H9 (cell line): ENCODE data around the gene KIF26B. TPM values are rescaled to one million over a fixed set of nuclear protein-coding genes. Genes with fewer than 3 reads are reported as not detected.

Experiments used
- DNase-seq: peaks from one replicate; pipeline ENCODE4 v3.0.0-alpha.2; 2017
- H2AFZ ChIP-seq: one replicate; pipeline ENCODE4 v1.6.1; 2013; ENCODE audit warnings: mild to moderate bottlenecking, low read length, control low read depth, moderate library complexity
- H2AK5ac ChIP-seq: 2 replicates; pipeline ENCODE4 v1.6.1; 2013; ENCODE audit warnings: low read length, control low read depth, mixed read lengths; ENCODE audit not compliant: insufficient read length
- H2BK120ac ChIP-seq: one replicate; pipeline ENCODE4 v1.6.1; 2013; ENCODE audit warnings: low read depth, mild to moderate bottlenecking, low read length, control low read depth, inconsistent platforms; ENCODE audit not compliant: poor library complexity, severe bottlenecking
- H2BK12ac ChIP-seq: 2 replicates; pipeline ENCODE4 v1.6.1; 2013; ENCODE audit warnings: low read length, control low read depth, mixed read lengths, low read depth; ENCODE audit not compliant: insufficient read length
- H2BK15ac ChIP-seq: 2 replicates; pipeline ENCODE4 v1.6.1; 2013; ENCODE audit warnings: low read depth, low read length, control low read depth
- H2BK20ac ChIP-seq: one replicate; pipeline ENCODE4 v1.6.1; 2013; ENCODE audit warnings: low read depth, mild to moderate bottlenecking, low read length, control low read depth, inconsistent platforms; ENCODE audit not compliant: poor library complexity, severe bottlenecking
- H2BK5ac ChIP-seq: 2 replicates; pipeline ENCODE4 v1.6.1; 2013; ENCODE audit warnings: low read length, control low read depth, mixed read lengths; ENCODE audit not compliant: insufficient read length
- H3K14ac ChIP-seq: 2 replicates; pipeline ENCODE4 v1.6.1; 2013; ENCODE audit warnings: low read length, control low read depth; ENCODE audit not compliant: insufficient read depth
- H3K18ac ChIP-seq: 2 replicates; pipeline ENCODE4 v1.6.1; 2013; ENCODE audit warnings: low read depth, mild to moderate bottlenecking, mixed read lengths, low read length, control low read depth; ENCODE audit not compliant: insufficient read length
- H3K23ac ChIP-seq: 2 replicates; pipeline ENCODE4 v1.6.1; 2013; ENCODE audit warnings: low read length, control low read depth, mixed read lengths, low read depth; ENCODE audit not compliant: insufficient read length
- H3K23me2 ChIP-seq: 2 replicates; pipeline ENCODE4 v1.6.1; 2013; ENCODE audit warnings: low read depth, mild to moderate bottlenecking, mixed read lengths, low read length, control low read depth; ENCODE audit not compliant: insufficient read length, poor library complexity, severe bottlenecking
- H3K27ac ChIP-seq: 2 replicates; pipeline ENCODE4 v1.5.1; 2013; ENCODE audit warnings: low read length, control low read depth, mixed read lengths, low read depth; ENCODE audit not compliant: insufficient read length
- H3K27me3 ChIP-seq: 2 replicates; pipeline ENCODE4 v1.6.1; 2013; ENCODE audit warnings: low read length, control low read depth, inconsistent platforms; ENCODE audit not compliant: insufficient read depth
- H3K4ac ChIP-seq: 2 replicates; pipeline ENCODE4 v1.6.1; 2013; ENCODE audit warnings: low read depth, mild to moderate bottlenecking, control low read depth, inconsistent platforms, low read length, moderate library complexity
- H3K4me1 ChIP-seq: 2 replicates; pipeline ENCODE4 v1.6.1; 2013; ENCODE audit warnings: low read length, control low read depth, inconsistent platforms; ENCODE audit not compliant: insufficient read depth
- H3K4me2 ChIP-seq: 2 replicates; pipeline ENCODE4 v1.6.1; 2013; ENCODE audit warnings: low read length, control low read depth, mixed read lengths; ENCODE audit not compliant: insufficient read length, insufficient read depth
- H3K56ac ChIP-seq: 2 replicates; pipeline ENCODE4 v1.6.1; 2013; ENCODE audit warnings: low read depth, mild to moderate bottlenecking, mixed read lengths, low read length, control low read depth; ENCODE audit not compliant: insufficient read length
- H3K79me1 ChIP-seq: 2 replicates; pipeline ENCODE4 v1.6.1; 2013; ENCODE audit warnings: low read depth, mild to moderate bottlenecking, moderate library complexity, low read length, control low read depth, inconsistent platforms; ENCODE audit not compliant: insufficient read depth, poor library complexity, severe bottlenecking
- H3K79me2 ChIP-seq: 2 replicates; pipeline ENCODE4 v1.6.1; 2013; ENCODE audit warnings: low read length, control low read depth, inconsistent platforms; ENCODE audit not compliant: insufficient read depth
- H3K9ac ChIP-seq: 2 replicates; pipeline ENCODE4 v1.6.1; 2013; ENCODE audit warnings: low read length, control low read depth, mixed read lengths; ENCODE audit not compliant: insufficient read length; ENCODE audit errors: extremely low read depth
- H3K9me3 ChIP-seq: one replicate; pipeline ENCODE4 v1.6.1; 2013; ENCODE audit warnings: low read depth, low read length, inconsistent platforms; ENCODE audit not compliant: control insufficient read depth
- H3T11ph ChIP-seq: one replicate; pipeline ENCODE4 v1.6.1; 2013; ENCODE audit warnings: mild to moderate bottlenecking, low read length, control low read depth, inconsistent platforms
- H4K20me1 ChIP-seq: one replicate; pipeline ENCODE4 v1.6.1; 2013; ENCODE audit not compliant: control insufficient read depth, insufficient read length, insufficient read depth
- H4K5ac ChIP-seq: 2 replicates; pipeline ENCODE4 v1.6.1; 2013; ENCODE audit warnings: low read depth, mild to moderate bottlenecking, mixed read lengths, low read length, control low read depth; ENCODE audit not compliant: insufficient read length
- H4K8ac ChIP-seq: replicated peaks from 2 replicates; pipeline ENCODE4 v1.6.1; 2013; ENCODE audit warnings: low read length, control low read depth, mixed read lengths, low read depth; ENCODE audit not compliant: insufficient read length
- H4K91ac ChIP-seq: 2 replicates; pipeline ENCODE4 v1.6.1; 2013; ENCODE audit warnings: low read depth, mild to moderate bottlenecking, moderate library complexity, mixed read lengths, low read length, control low read depth; ENCODE audit not compliant: insufficient read length
- H3K27ac Mint-ChIP-seq, 3 experiments: 2 replicates in 2 of 3; 3 replicates in 1 of 3; pipeline ENCODE4 v1.8.0; 2020 to 2021; ENCODE audit warnings: mixed read lengths in 3 of 3, mild to moderate bottlenecking in 1 of 3, moderate library complexity in 1 of 3
- H3K27me3 Mint-ChIP-seq: 2 replicates; pipeline ENCODE4 v1.8.0; 2021; ENCODE audit warnings: low read depth, mild to moderate bottlenecking, moderate library complexity, mixed read lengths
- H3K36me3 Mint-ChIP-seq, 3 experiments: 2 replicates in 2 of 3; 3 replicates in 1 of 3; pipeline ENCODE4 v1.8.0; 2020 to 2021; ENCODE audit warnings: low read depth in 3 of 3, mixed read lengths in 3 of 3; ENCODE audit not compliant: insufficient read depth in 1 of 3
- H3K4me1 Mint-ChIP-seq, 2 experiments: 2 replicates each; pipeline ENCODE4 v1.8.0; 2020; ENCODE audit warnings: mixed read lengths in 2 of 2
- H3K4me3 Mint-ChIP-seq, 2 experiments: 2 replicates in 1 of 2; 3 replicates in 1 of 2; pipeline ENCODE4 v1.8.0; 2020 to 2021; ENCODE audit warnings: mild to moderate bottlenecking in 2 of 2, mixed read lengths in 2 of 2, moderate library complexity in 1 of 2
- H3K9me3 Mint-ChIP-seq, 2 experiments: 2 replicates in 1 of 2; 3 replicates in 1 of 2; pipeline ENCODE4 v1.8.0; 2020; ENCODE audit warnings: mild to moderate bottlenecking in 2 of 2, mixed read lengths in 2 of 2, moderate library complexity in 1 of 2
- WGBS: extraction: QIAGEN DNeasy Blood & Tissue Kit; methylation state at CpG from one replicate; pipeline ENCODE4 v1.1.7; 2013; ENCODE audit warnings: missing lambda C conversion rate, low lambda C conversion rate, mixed read lengths; ENCODE audit not compliant: insufficient read length; ENCODE audit errors: extremely low coverage; 5-methylcytosine and 5-hydroxymethylcytosine counted together
- total RNA-seq: library from RNA; stranded (reverse); gene quantifications from 2 replicates; pipeline ENCODE4 v1.2.1, GENCODE V29; 2021
- TF ChIP-seq, protein P1 (sequence below): fragments of 200-600 bp; sonication (generic); conservative IDR thresholded peaks from 3 replicates; pipeline ENCODE4 v1.8.0; 2021; ENCODE audit warnings: antibody characterized with exemption, mild to moderate bottlenecking

The KIF26B gene
- total RNA-seq, 1 experiment from 2014 or later: 0.13 TPM

DNA sequence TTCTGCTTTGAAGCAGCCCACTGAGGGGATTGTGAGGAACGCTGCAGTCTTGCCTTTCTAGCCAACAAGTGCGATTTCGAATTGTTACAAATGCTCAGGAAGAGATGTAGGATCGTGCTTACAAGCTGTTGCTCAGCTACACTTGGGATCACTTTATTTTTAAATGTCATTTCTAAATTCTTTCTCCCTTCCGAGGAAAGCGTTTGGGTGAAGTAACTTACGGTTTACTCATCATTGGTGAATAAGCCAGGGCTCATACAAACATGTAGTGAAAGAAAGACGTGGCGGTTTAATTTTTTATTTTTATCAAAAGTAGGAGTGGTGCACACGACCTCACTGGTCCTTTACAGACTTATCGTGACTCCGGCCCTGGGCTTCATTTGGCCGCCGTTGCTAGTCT, 386.6 kb downstream of the KIF26B start:
- Histone ChIP-seq H3K4ac (no peak overlapping the region), H3K9ac (no peak overlapping the region), H3K27ac (no peak overlapping the region), H3K27me3 (no peaks in the 10 kb centered on the region), H4K91ac (no peak overlapping the region), H2AFZ (no peak overlapping the region), H2BK15ac (no peak overlapping the region), H2BK12ac (no peak overlapping the region), H2BK5ac (no peak overlapping the region), H2AK5ac (no peak overlapping the region), H3K79me2 (no peaks in the 10 kb centered on the region), H3K79me1 (no peaks in the 10 kb centered on the region), H2BK120ac (no peak overlapping the region), H2BK20ac (no peak overlapping the region), H4K20me1 (peaks cover 2% of the 10 kb centered on the region), H3K14ac (no peak overlapping the region), H3T11ph (no peak overlapping the region), H3K4me1 (no peaks in the 10 kb centered on the region), H4K5ac (no peak overlapping the region), H3K56ac (no peak overlapping the region), H3K23ac (no peak overlapping the region), H3K9me3 (no peaks in the 10 kb centered on the region), H3K23me2 (no peaks in the 10 kb centered on the region), H3K18ac (no peak overlapping the region), H4K8ac (no peak overlapping the region), H3K4me2 (no peak overlapping the region)
- Mint-ChIP-seq H3K9me3 (no peaks in the 10 kb centered on the region), H3K4me3 (no peak overlapping the region), H3K4me1 (peaks cover 3 to 9% of the 10 kb centered on the region in 2 experiments; a peak in 3 of 4 replicates), H3K36me3 (no peaks in the 10 kb centered on the region), H3K27me3 (peaks cover 4% of the 10 kb centered on the region), H3K27ac (no peak overlapping the region; a peak in 1 of 7 replicates)
- TF ChIP-seq, protein P1, sequence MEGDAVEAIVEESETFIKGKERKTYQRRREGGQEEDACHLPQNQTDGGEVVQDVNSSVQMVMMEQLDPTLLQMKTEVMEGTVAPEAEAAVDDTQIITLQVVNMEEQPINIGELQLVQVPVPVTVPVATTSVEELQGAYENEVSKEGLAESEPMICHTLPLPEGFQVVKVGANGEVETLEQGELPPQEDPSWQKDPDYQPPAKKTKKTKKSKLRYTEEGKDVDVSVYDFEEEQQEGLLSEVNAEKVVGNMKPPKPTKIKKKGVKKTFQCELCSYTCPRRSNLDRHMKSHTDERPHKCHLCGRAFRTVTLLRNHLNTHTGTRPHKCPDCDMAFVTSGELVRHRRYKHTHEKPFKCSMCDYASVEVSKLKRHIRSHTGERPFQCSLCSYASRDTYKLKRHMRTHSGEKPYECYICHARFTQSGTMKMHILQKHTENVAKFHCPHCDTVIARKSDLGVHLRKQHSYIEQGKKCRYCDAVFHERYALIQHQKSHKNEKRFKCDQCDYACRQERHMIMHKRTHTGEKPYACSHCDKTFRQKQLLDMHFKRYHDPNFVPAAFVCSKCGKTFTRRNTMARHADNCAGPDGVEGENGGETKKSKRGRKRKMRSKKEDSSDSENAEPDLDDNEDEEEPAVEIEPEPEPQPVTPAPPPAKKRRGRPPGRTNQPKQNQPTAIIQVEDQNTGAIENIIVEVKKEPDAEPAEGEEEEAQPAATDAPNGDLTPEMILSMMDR: no peak
- WGBS: no CpG with 5 or more reads among the region's 14 CpGs
- no peak for DNase-seq
